Activated CD4-positive, CD25-positive, alpha-beta regulatory T cell treated with anti-CD3 and anti-CD28 coated beads, Interleukin-2, amount 50 U/mL, for 72 hours (primary cell): Measurements from ENCODE around the gene NRXN2.

Source experiments
- DNase-seq: peaks from one replicate; pipeline ENCODE4 v3.0.0; 2021

NRXN2 gene

GRCh38 chr11:64758330-64759079 is 35.5 kb upstream of the NRXN2 start:
- no peak for DNase-seq

- peak; percentile 23 for DNase-seq
These were observed 34.7 kb upstream of the NRXN2 start for GRCh38 chr11:64757549-64758329.

GRCh38 chr11:64755681-64756361 is 32.8 kb upstream of the NRXN2 start:
- no peak for DNase-seq

GRCh38 chr11:64754919-64755662 is 32.1 kb upstream of the NRXN2 start:
- DNase-seq: no peak

- DNase-seq: no peak
These were observed 31.3 kb upstream of the NRXN2 start for GRCh38 chr11:64754124-64754918.

GRCh38 chr11:64753380-64754123 is 30.6 kb upstream of the NRXN2 start:
- DNase-seq: no peak

- no peak for DNase-seq
These were observed 30.0 kb upstream of the NRXN2 start for GRCh38 chr11:64753019-64753379.

- DNase-seq: no peak
These were observed 29.4 kb upstream of the NRXN2 start for GRCh38 chr11:64752175-64752970.

GRCh38 chr11:64751580-64751979 is 28.6 kb upstream of the NRXN2 start:
- no peak for DNase-seq

- no peak for DNase-seq
These were observed 28.1 kb upstream of the NRXN2 start for GRCh38 chr11:64751136-64751535.

GRCh38 chr11:64750361-64751054 is 27.5 kb upstream of the NRXN2 start:
- DNase-seq: no peak

- no peak for DNase-seq
These were observed 25.1 kb upstream of the NRXN2 start for GRCh38 chr11:64747961-64748665.

GRCh38 chr11:64746486-64746885 is 23.5 kb upstream of the NRXN2 start:
- DNase-seq: no peak

- peak; percentile 67 for DNase-seq
These were observed 22.7 kb upstream of the NRXN2 start for GRCh38 chr11:64745521-64746328.

- peak; percentile 67 for DNase-seq
These were observed 22.2 kb upstream of the NRXN2 start for GRCh38 chr11:64745189-64745520.

- DNase-seq: no peak
These were observed 21.7 kb upstream of the NRXN2 start for GRCh38 chr11:64744544-64745188.

GRCh38 chr11:64743591-64744543 is 20.9 kb upstream of the NRXN2 start, which contains the start of gene RASGRP2:
TSS of gene RASGRP2 (minus strand) at chr11:64744142. CDS start at chr11:64742866, 1,276 bp downstream.
- peak; percentile 79 for DNase-seq
